IPS-20b (cell line): Measurements from ENCODE around the gene ATP5F1B.

ENCODE experiments used
- H3K27ac ChIP-seq: one replicate; pipeline ENCODE4 v1.5.1; 2013; ENCODE audit warnings: low read length
- H3K27me3 ChIP-seq: 2 replicates; pipeline ENCODE4 v1.6.1; 2013; ENCODE audit warnings: mild to moderate bottlenecking, low read length, inconsistent platforms; ENCODE audit not compliant: insufficient read depth
- H3K36me3 ChIP-seq: 2 replicates; pipeline ENCODE4 v1.6.1; 2013; ENCODE audit warnings: low read depth, mild to moderate bottlenecking, inconsistent platforms, low read length, moderate library complexity; ENCODE audit not compliant: insufficient read depth
- H3K4me1 ChIP-seq: 2 replicates; pipeline ENCODE4 v1.6.1; 2013; ENCODE audit warnings: mild to moderate bottlenecking, control low read depth, inconsistent platforms, low read length, moderate library complexity; ENCODE audit not compliant: insufficient read depth
- H3K4me3 ChIP-seq: 2 replicates; pipeline ENCODE4 v1.5.1; 2013; ENCODE audit warnings: mild to moderate bottlenecking, low read length, inconsistent platforms
- H3K9ac ChIP-seq: 2 replicates; pipeline ENCODE4 v1.6.1; 2013; ENCODE audit warnings: low read depth, mild to moderate bottlenecking, inconsistent platforms, low read length, moderate library complexity
- H3K9me3 ChIP-seq: 2 replicates; pipeline ENCODE4 v1.6.1; 2013; ENCODE audit warnings: mild to moderate bottlenecking, low read depth, low read length, inconsistent platforms; ENCODE audit not compliant: insufficient read depth

Gene ATP5F1B

DNA sequence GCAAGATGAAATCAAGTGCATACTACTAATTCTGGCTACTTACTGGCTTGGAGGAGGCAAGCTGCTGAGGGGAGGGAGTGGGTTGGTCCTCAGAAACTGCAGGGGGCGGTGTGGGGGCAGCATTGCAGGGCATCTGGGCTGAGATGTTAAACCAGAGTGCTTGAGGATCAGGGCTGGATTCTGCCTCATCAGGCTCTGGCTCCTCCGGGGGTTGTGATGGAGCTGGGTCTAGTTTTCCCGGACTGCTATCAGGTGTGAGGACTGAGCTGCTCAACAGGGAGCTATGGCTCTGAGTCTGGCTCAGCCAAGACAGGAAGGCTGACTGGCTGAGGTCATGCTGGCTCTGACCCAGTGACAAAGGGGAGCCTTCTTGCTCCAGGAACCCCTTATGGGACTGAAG, 44.3 kb downstream of the ATP5F1B start:
- Histone ChIP-seq H3K27ac (no peak overlapping the region), H3K9me3 (no peaks in the 10 kb centered on the region), H3K9ac (no peak overlapping the region), H3K4me3 (no peak overlapping the region), H3K36me3 (peaks cover 94% of the 10 kb centered on the region), H3K4me1 (no peaks in the 10 kb centered on the region), H3K27me3 (no peaks in the 10 kb centered on the region)

DNA sequence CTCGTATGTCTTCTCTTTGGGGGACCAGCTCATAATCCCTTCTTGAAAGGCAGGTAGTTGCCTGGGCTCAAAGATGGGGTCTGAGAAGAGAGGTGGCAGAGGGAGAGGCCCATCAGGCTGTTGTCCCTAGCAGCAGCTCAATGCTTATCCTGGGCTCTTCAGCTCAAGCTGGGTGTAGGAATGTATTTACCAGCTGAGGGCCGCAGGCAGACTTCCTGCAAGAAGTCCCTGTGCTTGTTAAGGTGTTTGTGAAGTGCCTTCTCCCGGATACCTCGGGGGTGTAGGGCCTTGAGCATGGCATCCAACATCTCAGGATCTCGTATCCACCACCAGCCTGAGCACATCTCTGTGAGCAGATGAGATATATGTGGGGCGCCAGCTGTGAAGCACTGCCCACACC, 45.0 kb downstream of the ATP5F1B start:
- H3K27ac ChIP-seq, result no peak overlapping the region
- H3K27me3 ChIP-seq, result no peaks in the 10 kb centered on the region
- H3K4me3 ChIP-seq, result no peak overlapping the region
- no peaks in the 10 kb centered on the region for H3K9me3 ChIP-seq
- peaks cover 92% of the 10 kb centered on the region for H3K36me3 ChIP-seq
- no peaks in the 10 kb centered on the region for H3K4me1 ChIP-seq
- no peak overlapping the region for H3K9ac ChIP-seq

DNA sequence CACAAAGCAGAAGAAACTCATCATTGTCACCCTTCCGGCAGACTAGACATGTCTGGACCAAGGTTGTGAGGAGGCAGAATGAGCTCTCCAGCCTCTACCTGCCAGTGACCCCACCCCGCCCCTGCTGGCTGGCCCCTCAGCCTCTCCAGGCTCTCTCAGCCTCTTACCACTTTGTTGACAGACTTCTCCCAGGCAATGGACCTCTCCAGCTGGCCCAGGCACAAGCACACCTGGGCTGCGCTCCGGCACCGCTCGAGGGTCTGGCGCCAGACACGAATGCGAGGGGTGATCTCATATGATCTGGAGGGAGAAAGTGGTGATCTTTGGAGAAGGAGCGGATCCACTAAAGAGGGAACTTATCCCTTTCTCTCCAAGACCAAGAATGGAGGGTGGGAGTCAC, 46.0 kb downstream of the ATP5F1B start:
- Histone ChIP-seq H3K9me3 (no peaks in the 10 kb centered on the region), H3K4me3 (no peak overlapping the region), H3K36me3 (peaks cover 85% of the 10 kb centered on the region), H3K27ac (no peak overlapping the region), H3K4me1 (no peaks in the 10 kb centered on the region), H3K27me3 (no peaks in the 10 kb centered on the region), H3K9ac (no peak overlapping the region)

DNA sequence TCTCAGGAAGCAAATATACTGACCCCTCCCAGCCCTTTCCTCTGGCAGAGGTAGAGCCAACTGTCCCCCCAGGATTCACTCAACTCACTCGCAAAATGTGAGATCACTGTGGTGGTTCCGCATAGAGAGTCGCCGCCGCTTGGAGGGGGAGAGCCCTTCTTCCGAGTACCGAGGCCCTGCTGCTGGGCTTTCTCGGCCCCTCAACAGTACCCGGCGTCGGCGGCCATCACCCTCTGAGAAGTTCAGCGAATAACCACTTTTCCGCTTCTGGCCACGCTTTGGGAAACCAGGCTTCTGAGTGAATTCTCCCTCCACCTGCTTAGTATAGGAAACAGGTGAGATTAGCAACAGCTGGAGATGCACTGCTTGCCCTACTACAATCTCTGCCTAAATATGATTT, 46.7 kb downstream of the ATP5F1B start:
- Histone ChIP-seq H3K4me1 (peaks cover 2% of the 10 kb centered on the region; the same call in 1 of the 2 replicates), H3K9me3 (no peaks in the 10 kb centered on the region), H3K9ac (no peak overlapping the region), H3K4me3 (no peak overlapping the region), H3K36me3 (peaks cover 78% of the 10 kb centered on the region), H3K27me3 (no peaks in the 10 kb centered on the region), H3K27ac (no peak overlapping the region)

DNA sequence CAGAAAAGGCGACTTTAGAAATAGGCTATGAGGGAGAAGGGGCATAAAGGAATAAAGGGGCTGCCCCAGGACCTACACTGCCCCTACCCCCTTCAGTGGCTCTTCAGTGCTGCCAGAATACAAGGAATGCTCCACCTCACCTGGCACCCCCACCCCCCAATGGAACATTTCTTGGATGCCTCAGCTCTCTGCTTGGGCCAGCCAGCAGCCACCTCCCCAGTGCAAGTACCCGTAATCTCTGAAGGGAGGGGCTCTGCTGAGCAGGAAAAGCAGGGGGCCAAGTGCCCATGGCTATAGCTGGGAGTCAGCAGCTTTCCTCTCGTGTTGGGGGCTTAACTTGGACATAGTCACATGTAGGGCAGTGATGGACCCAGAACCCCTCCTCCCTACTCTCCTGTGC, 49.0 kb downstream of the ATP5F1B start:
- Histone ChIP-seq H3K36me3 (peaks cover 55% of the 10 kb centered on the region), H3K27me3 (no peaks in the 10 kb centered on the region), H3K4me1 (peaks cover 2% of the 10 kb centered on the region; the same call in 1 of the 2 replicates), H3K9ac (no peak overlapping the region), H3K27ac (no peak overlapping the region), H3K9me3 (no peaks in the 10 kb centered on the region), H3K4me3 (no peak overlapping the region)

DNA sequence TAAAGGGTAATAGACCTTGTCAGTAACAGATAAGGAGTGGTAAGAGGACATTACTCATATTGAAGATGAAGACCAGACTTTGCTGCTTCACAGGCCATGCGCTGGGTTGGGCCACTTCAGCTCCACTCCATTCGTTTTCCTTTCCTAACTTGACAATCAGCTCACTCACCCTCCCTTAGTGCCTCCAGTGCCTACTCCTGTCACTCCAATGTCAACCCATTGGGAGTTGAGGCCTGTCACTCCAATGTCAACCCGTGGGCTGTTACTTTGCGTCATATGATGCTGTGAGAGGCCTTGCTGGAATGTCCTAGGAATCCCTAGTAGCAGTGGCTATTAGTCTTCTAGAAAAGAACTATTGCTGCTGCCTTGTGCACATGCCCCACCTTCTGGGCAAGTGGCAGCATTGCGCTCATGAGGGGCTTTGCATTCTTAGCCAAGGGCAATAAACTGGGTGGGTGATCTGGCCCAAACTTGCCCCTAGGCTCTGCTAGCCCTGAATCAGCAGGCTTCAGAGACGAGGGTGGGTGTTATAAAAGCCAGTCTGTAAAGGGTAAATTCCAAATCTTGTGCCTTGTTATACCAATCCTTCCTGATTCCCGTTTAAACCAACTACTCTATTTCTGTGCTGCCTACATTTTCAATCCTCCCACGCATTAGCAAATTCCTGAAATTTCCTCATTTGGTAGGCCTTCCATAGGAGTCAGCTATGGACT, 51.7 kb downstream of the ATP5F1B start:
- Histone ChIP-seq H3K4me1 (peaks cover 5% of the 10 kb centered on the region), H3K9ac (no peak overlapping the region), H3K36me3 (peaks cover 32% of the 10 kb centered on the region), H3K9me3 (no peaks in the 10 kb centered on the region), H3K27ac (no peak overlapping the region), H3K4me3 (no peak overlapping the region), H3K27me3 (no peaks in the 10 kb centered on the region)

DNA sequence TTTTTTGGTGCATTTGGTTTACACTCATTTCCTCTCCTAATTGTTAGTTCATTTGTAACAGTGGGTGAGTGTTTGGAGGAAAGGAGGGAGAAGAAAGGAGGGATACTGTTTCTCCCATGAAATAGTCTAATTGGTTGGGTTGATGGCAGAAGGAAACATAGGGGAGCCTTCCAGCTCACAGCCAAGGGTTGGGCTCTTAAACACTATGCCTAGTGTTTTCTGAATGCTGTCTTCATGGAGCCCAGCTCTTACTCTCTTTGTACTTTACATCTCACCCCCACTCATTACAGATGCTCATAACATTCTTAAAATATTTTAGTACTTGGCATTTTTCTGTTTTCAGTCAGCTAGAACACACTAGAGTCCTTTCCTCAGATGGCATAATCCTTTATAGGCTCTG, 53.8 kb downstream of the ATP5F1B start:
- Histone ChIP-seq H3K9me3 (no peaks in the 10 kb centered on the region), H3K27ac (no peak overlapping the region), H3K9ac (no peak overlapping the region), H3K36me3 (peaks cover 22% of the 10 kb centered on the region), H3K4me3 (no peak overlapping the region), H3K27me3 (no peaks in the 10 kb centered on the region), H3K4me1 (peaks cover 12% of the 10 kb centered on the region)

DNA sequence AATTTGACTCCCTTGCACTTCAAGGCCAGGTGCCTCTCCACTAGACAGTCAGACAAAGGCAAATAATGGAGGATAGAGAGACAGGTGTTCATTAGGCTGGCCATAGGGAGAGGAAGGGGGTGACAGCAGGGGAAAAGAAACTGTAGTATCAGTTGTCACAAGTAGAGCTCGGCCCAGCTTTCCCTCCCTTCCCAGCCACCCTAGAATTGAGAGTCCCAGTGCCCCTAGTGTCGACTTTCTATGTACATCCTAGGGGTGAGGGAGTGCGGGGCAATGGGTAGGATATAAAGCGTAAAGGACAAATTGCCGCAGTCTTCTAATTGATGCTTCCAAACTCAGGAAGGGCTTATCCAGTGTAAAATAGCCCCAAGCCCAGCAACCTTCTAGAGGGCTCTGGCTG, 54.7 kb downstream of the ATP5F1B start:
- Histone ChIP-seq H3K27me3 (no peaks in the 10 kb centered on the region), H3K9me3 (no peaks in the 10 kb centered on the region), H3K9ac (no peak overlapping the region), H3K4me1 (peaks cover 12% of the 10 kb centered on the region), H3K27ac (no peak overlapping the region), H3K36me3 (peaks cover 20% of the 10 kb centered on the region), H3K4me3 (no peak overlapping the region)

DNA sequence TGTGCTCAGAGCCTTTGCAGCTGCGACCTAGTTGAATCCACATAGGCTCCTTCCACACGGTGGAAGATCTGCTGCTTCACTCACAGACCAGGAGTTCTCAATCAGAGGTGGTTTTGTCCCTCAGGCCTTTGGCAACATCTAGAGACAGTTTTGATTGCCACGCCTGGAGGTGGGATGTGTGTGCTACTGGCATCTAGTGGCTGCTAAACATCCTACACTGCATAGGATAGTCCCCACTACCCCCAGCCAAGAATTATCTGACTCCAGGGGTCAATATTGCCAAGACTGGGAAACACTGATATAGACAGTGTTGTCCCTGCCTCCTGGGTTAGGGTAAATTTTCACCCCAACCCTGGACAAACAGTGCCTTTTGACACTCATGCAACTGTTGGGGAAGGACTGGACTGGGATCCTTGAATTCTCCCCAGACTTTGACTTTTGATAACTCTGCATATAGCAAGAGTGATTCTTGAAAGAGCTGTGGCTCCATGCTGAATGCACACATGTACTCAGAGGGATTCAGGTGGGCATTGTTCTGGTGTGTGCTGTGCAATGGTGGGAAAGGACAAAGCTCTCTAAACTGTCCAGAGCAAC, 55.5 kb downstream of the ATP5F1B start:
- Histone ChIP-seq H3K9ac (no peak overlapping the region), H3K27ac (no peak overlapping the region), H3K4me3 (no peak overlapping the region), H3K9me3 (no peaks in the 10 kb centered on the region), H3K27me3 (no peaks in the 10 kb centered on the region), H3K36me3 (peaks cover 14% of the 10 kb centered on the region; the same call in 1 of the 2 replicates), H3K4me1 (peaks cover 12% of the 10 kb centered on the region)

DNA sequence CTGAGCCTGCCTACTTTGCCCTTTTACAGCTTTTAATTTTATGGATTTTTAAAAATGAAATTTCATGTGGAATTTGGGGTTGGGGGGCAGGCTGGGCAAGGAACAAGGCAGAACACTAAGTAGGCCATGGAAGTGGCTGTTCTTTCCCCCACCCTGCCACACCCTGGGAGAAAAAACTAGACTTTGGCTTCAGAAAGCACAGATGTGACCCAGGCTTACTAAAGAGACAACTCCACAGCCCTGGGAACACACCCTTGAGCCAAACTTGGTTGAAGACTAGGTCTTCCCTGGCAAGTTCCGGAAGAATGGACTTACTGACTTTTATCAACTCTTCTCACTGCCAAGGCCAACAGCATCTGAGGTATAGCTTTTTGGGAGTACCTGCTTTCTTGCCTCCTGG, 56.0 kb downstream of the ATP5F1B start:
- no peaks in the 10 kb centered on the region for H3K9me3 ChIP-seq
- no peak overlapping the region for H3K4me3 ChIP-seq
- no peak overlapping the region for H3K9ac ChIP-seq
- H3K27ac ChIP-seq, result no peak overlapping the region
- no peaks in the 10 kb centered on the region for H3K27me3 ChIP-seq
- peaks cover 14% of the 10 kb centered on the region; the same call in 1 of the 2 replicates for H3K36me3 ChIP-seq
- H3K4me1 ChIP-seq, result peaks cover 12% of the 10 kb centered on the region
